Measurements from ENCODE around the gene DNAJB7.
"Not testable (repeated sequence)": the region's sequence is repeated elsewhere in the genome, so short reads cannot be mapped to it uniquely, and the experiment has no call there.

DNAJB7 gene

GRCh38 chr22:40878922-40879321, 17.0 kb upstream of the DNAJB7 start:
- DNase-seq (ENCODE audit: low read depth) = no peak
- TF ChIP-seq CTCF (IDR thresholded peaks at IDR 0.05; ENCODE audit: insufficient read depth, low read depth, low read length, missing control alignments) = no peak

GRCh38 chr22:40877488-40877887, 15.6 kb upstream of the DNAJB7 start:
- DNase-seq (ENCODE audit: low read depth) = no peak
- TF ChIP-seq CTCF (IDR thresholded peaks at IDR 0.05; ENCODE audit: insufficient read depth, low read depth, low read length, missing control alignments) = no peak
- no peak overlapping the region for H3K4me3 ChIP-seq (ENCODE audit: low read length)

More at GRCh38 chr22:40878922-40879321, 17.0 kb upstream of the DNAJB7 start:
- H3K4me3 ChIP-seq (ENCODE audit: low read length) = no peak overlapping the region

- H3K4me3 ChIP-seq (ENCODE audit: low read length) = no peak overlapping the region
- TF ChIP-seq CTCF (IDR thresholded peaks at IDR 0.05; ENCODE audit: insufficient read depth, low read depth, low read length, missing control alignments) = no peak
- no peak for DNase-seq (ENCODE audit: low read depth)
Observed at GRCh38 chr22:40876907-40877306, 15.0 kb upstream of the DNAJB7 start.

GRCh38 chr22:40875111-40875510, 13.2 kb upstream of the DNAJB7 start:
- no peak for TF ChIP-seq CTCF (IDR thresholded peaks at IDR 0.05; ENCODE audit: insufficient read depth, low read depth, low read length, missing control alignments)
- DNase-seq (ENCODE audit: low read depth) = no peak
- no peak overlapping the region for H3K4me3 ChIP-seq (ENCODE audit: low read length)

GRCh38 chr22:40874016-40874415, 12.1 kb upstream of the DNAJB7 start:
- TF ChIP-seq CTCF (IDR thresholded peaks at IDR 0.05; ENCODE audit: insufficient read depth, low read depth, low read length, missing control alignments) = no peak
- H3K4me3 ChIP-seq (ENCODE audit: low read length) = no peak overlapping the region
- DNase-seq (ENCODE audit: low read depth) = no peak

GRCh38 chr22:40868379-40868778, 6.5 kb upstream of the DNAJB7 start:
- not testable (repeated sequence) for H3K4me3 ChIP-seq (ENCODE audit: low read length); DNase-seq (ENCODE audit: low read depth)

GRCh38 chr22:40867109-40867508, 5.2 kb upstream of the DNAJB7 start:
- TF ChIP-seq CTCF (IDR thresholded peaks at IDR 0.05; ENCODE audit: insufficient read depth, low read depth, low read length, missing control alignments) = no peak

GRCh38 chr22:40862537-40862936, 624 bp upstream of the DNAJB7 start:
- no peak for DNase-seq (ENCODE audit: low read depth)
- H3K4me3 ChIP-seq (ENCODE audit: low read length) = no peak overlapping the region
- no peak for TF ChIP-seq CTCF (IDR thresholded peaks at IDR 0.05; ENCODE audit: insufficient read depth, low read depth, low read length, missing control alignments)

More at GRCh38 chr22:40867109-40867508, 5.2 kb upstream of the DNAJB7 start:
- H3K4me3 ChIP-seq (ENCODE audit: low read length) = no peak overlapping the region
- DNase-seq (ENCODE audit: low read depth) = no peak
